ENCODE data around the gene UBA3.

- no peak for TF ChIP-seq CTCF (IDR thresholded peaks at IDR 0.05; ENCODE audit: insufficient read depth, low read length, poor library complexity, severe bottlenecking)
- no peak for TF ChIP-seq EZH2phosphoT487 (conservative IDR thresholded peaks at IDR 0.05; ENCODE audit: low read length)
Measured at GRCh38 chr3:69119138-69119537, 39.0 kb upstream of the UBA3 start.

Data from SU-DHL-6 (cell line).